A549 (cell line): ENCODE data around the gene ZNF701. TPM values are rescaled to one million over a fixed set of nuclear protein-coding genes. Genes with fewer than 3 reads are reported as not detected.
"Not testable (repeated sequence)": the region's sequence is repeated elsewhere in the genome, so short reads cannot be mapped to it uniquely, and the experiment has no call there.

Experiments
- ATAC-seq, 2 experiments: fragments of 200-7000 bp in 1 of 2; fragments of >200 bp in 1 of 2; cut with Nextera tagmentation in 1 of 2; cut with Tn5 transposase in 1 of 2; 3 replicates each; pipeline versions ENCODE4 v1.8.0 to v1.9.1; 2018 to 2020; ENCODE audit warnings: mild to moderate bottlenecking in 1 of 2, moderate library complexity in 1 of 2
- CTCF ChIA-PET: fragments of 300-600 bp; sonication (Branson Sonifier 250); formaldehyde crosslinking; extraction: SDS; loops from one replicate; lab custom pipeline; 2021; ENCODE audit warnings: antibody characterized with exemption, inconsistent platforms; lab: Yijun Ruan, JAX
- POLR2A ChIA-PET: fragments of 350-600 bp; formaldehyde crosslinking; extraction: SDS; loops from one replicate; lab custom pipeline; 2021; ENCODE audit warnings: antibody characterized with exemption, inconsistent platforms; lab: Yijun Ruan, JAX
- DNase-seq, 2 experiments: peaks; one replicate each; pipeline versions ENCODE4 v3.0.0 to v3.0.0-alpha.2; 2011 to 2016; ENCODE audit warnings: low read depth in 1 of 2, low spot score in 1 of 2
- FAIRE-seq: peaks from 2 replicates; lab custom pipeline; 2011; peaks lifted over from hg19 to GRCh38; lab: Jason Lieb, UNC
- H3K27ac ChIP-seq, 2 experiments: fragments of >200 bp; sonication (Bioruptor Twin); formaldehyde crosslinking; 3 replicates each; pipeline ENCODE4 v1.5.1; 2016 to 2017
- H3K4me1 ChIP-seq: fragments of >200 bp; sonication (Bioruptor Twin); formaldehyde crosslinking; 3 replicates; pipeline ENCODE4 v1.6.1; 2016
- H3K4me2 ChIP-seq: fragments of >200 bp; sonication (Bioruptor Twin); formaldehyde crosslinking; 3 replicates; pipeline ENCODE4 v1.6.1; 2016
- H3K4me3 ChIP-seq: fragments of >200 bp; sonication (Bioruptor Twin); formaldehyde crosslinking; 3 replicates; pipeline ENCODE4 v1.5.1; 2016
- H3K9me3 ChIP-seq: fragments of >200 bp; sonication (Bioruptor Twin); formaldehyde crosslinking; 3 replicates; pipeline ENCODE4 v1.6.1; 2016
- BHLHE40 ChIP-seq: IDR thresholded peaks from 2 replicates; pipeline ENCODE4 v1.6.1; 2012; ENCODE audit warnings: low read depth, low read length, inconsistent platforms
- CHD4 ChIP-seq: fragments of 200-600 bp; sonication (generic); IDR thresholded peaks from 2 replicates; pipeline ENCODE4 v1.6.1; 2016; ENCODE audit warnings: antibody characterized with exemption, mild to moderate bottlenecking, borderline replicate concordance
- EHF ChIP-seq: fragments of 250-450 bp; sonication (Bioruptor Pico); IDR thresholded peaks from 2 replicates; pipeline ENCODE4 v1.5.0; 2020; ENCODE audit warnings: mild to moderate bottlenecking
- FOSL2 ChIP-seq, 2 experiments: fragments of 450-650 bp in 1 of 2; fragments of >200 bp in 1 of 2; sonication (Bioruptor Twin) in 1 of 2; formaldehyde crosslinking; IDR thresholded peaks; 2 replicates each; pipeline versions ENCODE4 v1.5.0 to v1.6.1; 2016 to 2020; ENCODE audit warnings: mild to moderate bottlenecking in 1 of 2, moderate library complexity in 1 of 2
- GATA3 ChIP-seq: IDR thresholded peaks from 2 replicates; pipeline ENCODE4 v1.6.1; 2012; ENCODE audit warnings: borderline replicate concordance
- HEYL ChIP-seq: fragments of 250-450 bp; sonication (Bioruptor Pico); IDR thresholded peaks from 2 replicates; pipeline ENCODE4 v1.8.0; 2021; ENCODE audit warnings: mild to moderate bottlenecking, moderate library complexity
- HOXB13 ChIP-seq: fragments of 250-450 bp; sonication (Bioruptor Pico); IDR thresholded peaks from 2 replicates; pipeline ENCODE4 v1.5.0; 2020; ENCODE audit warnings: low read depth, mild to moderate bottlenecking, moderate library complexity
- JUN ChIP-seq, 2 experiments: fragments of >200 bp; sonication (Bioruptor Twin); formaldehyde crosslinking; IDR thresholded peaks; 2 replicates in 1 of 2; 3 replicates in 1 of 2; pipeline ENCODE4 v1.6.1; 2016 to 2017
- MAFK ChIP-seq: fragments of 450-650 bp; IDR thresholded peaks from 2 replicates; pipeline ENCODE4 v1.6.1; 2014; ENCODE audit not compliant: partially characterized antibody
- MYC ChIP-seq: IDR thresholded peaks from 2 replicates; pipeline ENCODE4 v1.6.1; 2012; ENCODE audit warnings: mild to moderate bottlenecking, inconsistent platforms, low read length, improper control_type of control experiment, borderline replicate concordance
- NFE2L2 ChIP-seq: fragments of 150-350 bp; conservative IDR thresholded peaks from 2 replicates; pipeline ENCODE4 v1.6.1; 2014; ENCODE audit warnings: low read length
- NPAS2 ChIP-seq: fragments of 250-450 bp; sonication (Bioruptor Pico); IDR thresholded peaks from 2 replicates; pipeline ENCODE4 v1.8.0; 2022; ENCODE audit warnings: mild to moderate bottlenecking, moderate library complexity, borderline replicate concordance
- PHF8 ChIP-seq: fragments of 200-600 bp; sonication (generic); IDR thresholded peaks from 2 replicates; pipeline ENCODE4 v1.6.1; 2016; ENCODE audit warnings: low read depth, mild to moderate bottlenecking, antibody characterized with exemption, moderate library complexity, borderline replicate concordance
- POLR2A ChIP-seq: IDR thresholded peaks from 2 replicates; pipeline ENCODE4 v1.6.1; 2012; ENCODE audit warnings: mild to moderate bottlenecking, low read length
- RARB ChIP-seq: fragments of 250-450 bp; sonication (Bioruptor Pico); IDR thresholded peaks from 2 replicates; pipeline ENCODE4 v1.8.0; 2021; ENCODE audit warnings: mild to moderate bottlenecking, moderate library complexity
- RFX5 ChIP-seq: fragments of 450-650 bp; IDR thresholded peaks from 2 replicates; pipeline ENCODE4 v1.7.1; 2014; ENCODE audit warnings: antibody characterized with exemption, mild to moderate bottlenecking, moderate library complexity
- ZFP36 ChIP-seq: fragments of 450-650 bp; IDR thresholded peaks from 2 replicates; pipeline ENCODE4 v1.6.1; 2014; ENCODE audit warnings: borderline replicate concordance; ENCODE audit not compliant: partially characterized antibody
- ZSCAN20 ChIP-seq: fragments of 250-450 bp; sonication (Bioruptor Pico); IDR thresholded peaks from 2 replicates; pipeline ENCODE4 v1.8.0; 2022; ENCODE audit warnings: mild to moderate bottlenecking, moderate library complexity
- WGBS: methylation state at CpG from one replicate; pipeline ENCODE4 v1.1.6; 2017; ENCODE audit errors: missing lambda C conversion rate; 5-methylcytosine and 5-hydroxymethylcytosine counted together
- polyA plus RNA-seq, 4 experiments: library from polyadenylated mRNA; depleted of rRNA in 3 of 4; stranded (reverse); fragments of >200 nt; fragmentation: RNase III in 1 of 4; extraction: RNeasy Plus Mini Kit Qiagen cat#74134 plus additional on column Dnase treatment in 1 of 4; gene quantifications; 2 replicates in 3 of 4; 3 replicates in 1 of 4; pipeline ENCODE4 v1.2.3, GENCODE V29; 2011 to 2017
- TF ChIP-seq, protein P1 (sequence below): fragments of 150-350 bp; IDR thresholded peaks from 2 replicates; pipeline ENCODE4 v1.6.1; 2014; ENCODE audit warnings: low read depth, mild to moderate bottlenecking, low read length
- TF ChIP-seq, protein P2 (sequence below): fragments of 200-600 bp; sonication (generic); IDR thresholded peaks from 2 replicates; pipeline ENCODE4 v1.6.1; 2016; ENCODE audit warnings: antibody characterized with exemption, mild to moderate bottlenecking, moderate library complexity

Gene ZNF701
- polyA plus RNA-seq, 2 of the 4 experiments (the other 2 are of a cell fraction) = 0.21 to 0.32 TPM

DNA sequence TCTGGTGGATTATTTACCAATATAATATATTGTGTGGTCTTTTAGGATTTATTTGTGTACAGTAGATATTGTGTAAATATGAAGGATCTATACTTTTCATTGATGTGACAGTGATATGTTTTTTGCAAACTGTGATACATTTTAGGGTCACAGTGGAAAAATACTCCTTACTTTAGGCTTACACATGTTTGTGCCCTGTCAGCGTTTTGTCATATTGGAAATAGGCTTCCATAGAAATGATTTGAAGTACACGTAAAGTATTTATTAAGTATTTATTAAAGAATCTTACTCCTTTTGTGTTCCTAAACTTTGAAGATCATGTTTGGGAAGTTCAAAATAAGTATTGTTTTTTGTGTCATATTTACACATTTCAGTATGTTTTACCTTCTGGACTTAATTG, 37.6 kb upstream of the ZNF701 start:
- ChIA-PET POLR2A (no interaction called here), CTCF (no interaction called here)
- Histone ChIP-seq H3K4me2 (no peak overlapping the region), H3K4me3 (no peak overlapping the region), H3K27ac (no peak overlapping the region)
- DNase-seq = no peak
- ATAC-seq = no peak
- 54% methylated on average over 2 of the region's 2 CpGs for WGBS
- FAIRE-seq = no peak
- no peak for TF ChIP-seq RFX5
- TF ChIP-seq CHD4 = no peak
- TF ChIP-seq, protein P1, sequence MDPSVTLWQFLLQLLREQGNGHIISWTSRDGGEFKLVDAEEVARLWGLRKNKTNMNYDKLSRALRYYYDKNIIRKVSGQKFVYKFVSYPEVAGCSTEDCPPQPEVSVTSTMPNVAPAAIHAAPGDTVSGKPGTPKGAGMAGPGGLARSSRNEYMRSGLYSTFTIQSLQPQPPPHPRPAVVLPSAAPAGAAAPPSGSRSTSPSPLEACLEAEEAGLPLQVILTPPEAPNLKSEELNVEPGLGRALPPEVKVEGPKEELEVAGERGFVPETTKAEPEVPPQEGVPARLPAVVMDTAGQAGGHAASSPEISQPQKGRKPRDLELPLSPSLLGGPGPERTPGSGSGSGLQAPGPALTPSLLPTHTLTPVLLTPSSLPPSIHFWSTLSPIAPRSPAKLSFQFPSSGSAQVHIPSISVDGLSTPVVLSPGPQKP = no peak
- TF ChIP-seq HOXB13 (CRISPR knock-in tag) = no peak
- TF ChIP-seq MAFK = peak; percentile 88
- TF ChIP-seq, all 56 proteins: peak for 1
- Histone ChIP-seq H3K9me3 (peaks cover 54% of the 10 kb centered on the region), H3K4me1 (no peaks in the 10 kb centered on the region)

DNA sequence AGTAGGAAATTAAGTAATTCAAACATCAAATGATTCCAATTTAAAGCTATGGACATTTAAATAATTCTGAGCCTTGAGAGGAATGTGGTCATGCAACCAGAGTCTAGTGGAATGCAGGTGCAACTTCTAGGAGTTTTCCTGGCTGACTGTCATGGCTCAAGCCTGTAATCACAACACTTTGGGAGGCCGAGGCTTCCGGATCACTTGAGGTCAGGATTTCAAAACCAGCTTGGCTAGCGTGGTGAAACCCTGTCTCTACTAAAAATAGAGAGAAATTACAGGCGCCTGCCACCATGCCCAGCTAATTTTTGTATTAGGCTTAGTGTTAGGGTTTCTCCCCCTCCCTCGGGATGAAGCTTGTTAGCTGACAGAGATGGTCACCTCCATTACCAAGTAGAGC, 36.2 kb upstream of the ZNF701 start:
- no peaks in the 10 kb centered on the region for H3K4me1 ChIP-seq
- H3K9me3 ChIP-seq = peaks cover 55% of the 10 kb centered on the region
- H3K4me3 ChIP-seq = no peak overlapping the region
- CTCF ChIA-PET = interaction anchor here (0.8 kb wide), 1 partner anchor 8 kb away, joined by 3 read pairs; no protein-coding TSS in a partner anchor
- H3K4me2 ChIP-seq = no peak overlapping the region
- DNase-seq = no peak
- POLR2A ChIA-PET = no interaction called here
- no peak for ATAC-seq
- no peak overlapping the region for H3K27ac ChIP-seq
- WGBS = 40% methylated on average over 5 of the region's 5 CpGs
- FAIRE-seq = no peak
- TF ChIP-seq ZFP36 (no peak), HOXB13 (CRISPR knock-in tag) (no peak), MYC (no peak), NPAS2 (CRISPR knock-in tag) (no peak), ZSCAN20 (CRISPR knock-in tag) (no peak), POLR2A (no peak), EHF (CRISPR knock-in tag) (no peak), FOSL2 (IDR thresholded peaks at IDR 0.05) (no peak), FOSL2 (CRISPR knock-in tag; IDR thresholded peaks at IDR 0.05) (no peak), BHLHE40 (no peak), NFE2L2 (no peak), HEYL (CRISPR knock-in tag) (no peak), PHF8 (no peak), GATA3 (no peak), JUN (IDR thresholded peaks at IDR 0.05) (no peak), RARB (no peak)
- TF ChIP-seq, protein P2, sequence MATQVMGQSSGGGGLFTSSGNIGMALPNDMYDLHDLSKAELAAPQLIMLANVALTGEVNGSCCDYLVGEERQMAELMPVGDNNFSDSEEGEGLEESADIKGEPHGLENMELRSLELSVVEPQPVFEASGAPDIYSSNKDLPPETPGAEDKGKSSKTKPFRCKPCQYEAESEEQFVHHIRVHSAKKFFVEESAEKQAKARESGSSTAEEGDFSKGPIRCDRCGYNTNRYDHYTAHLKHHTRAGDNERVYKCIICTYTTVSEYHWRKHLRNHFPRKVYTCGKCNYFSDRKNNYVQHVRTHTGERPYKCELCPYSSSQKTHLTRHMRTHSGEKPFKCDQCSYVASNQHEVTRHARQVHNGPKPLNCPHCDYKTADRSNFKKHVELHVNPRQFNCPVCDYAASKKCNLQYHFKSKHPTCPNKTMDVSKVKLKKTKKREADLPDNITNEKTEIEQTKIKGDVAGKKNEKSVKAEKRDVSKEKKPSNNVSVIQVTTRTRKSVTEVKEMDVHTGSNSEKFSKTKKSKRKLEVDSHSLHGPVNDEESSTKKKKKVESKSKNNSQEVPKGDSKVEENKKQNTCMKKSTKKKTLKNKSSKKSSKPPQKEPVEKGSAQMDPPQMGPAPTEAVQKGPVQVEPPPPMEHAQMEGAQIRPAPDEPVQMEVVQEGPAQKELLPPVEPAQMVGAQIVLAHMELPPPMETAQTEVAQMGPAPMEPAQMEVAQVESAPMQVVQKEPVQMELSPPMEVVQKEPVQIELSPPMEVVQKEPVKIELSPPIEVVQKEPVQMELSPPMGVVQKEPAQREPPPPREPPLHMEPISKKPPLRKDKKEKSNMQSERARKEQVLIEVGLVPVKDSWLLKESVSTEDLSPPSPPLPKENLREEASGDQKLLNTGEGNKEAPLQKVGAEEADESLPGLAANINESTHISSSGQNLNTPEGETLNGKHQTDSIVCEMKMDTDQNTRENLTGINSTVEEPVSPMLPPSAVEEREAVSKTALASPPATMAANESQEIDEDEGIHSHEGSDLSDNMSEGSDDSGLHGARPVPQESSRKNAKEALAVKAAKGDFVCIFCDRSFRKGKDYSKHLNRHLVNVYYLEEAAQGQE = no peak
- TF ChIP-seq, protein P1 = no peak
- TF ChIP-seq, all 56 proteins: peak for 0

DNA sequence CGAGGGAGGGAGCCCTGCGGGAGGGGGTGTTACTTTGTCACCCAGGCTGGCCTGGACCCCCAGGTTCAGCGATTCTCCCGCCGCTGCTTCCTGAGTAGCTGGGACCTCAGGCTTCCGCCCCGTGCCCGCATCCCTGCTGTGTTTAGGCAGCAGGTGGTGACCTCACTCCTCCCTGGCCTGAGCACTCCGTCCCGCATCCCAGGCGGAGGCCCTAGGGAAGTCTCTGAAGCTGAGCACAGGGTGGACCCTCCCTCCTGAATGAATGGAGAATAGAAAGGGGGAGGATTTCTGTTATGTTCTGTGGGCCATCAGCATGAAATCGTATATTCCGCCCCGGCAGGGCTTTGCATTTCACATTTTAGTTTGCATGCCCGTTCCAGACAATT, 34.7 kb upstream of the ZNF701 start:
- H3K27ac ChIP-seq, POLR2A ChIA-PET, H3K4me3 ChIP-seq, CTCF ChIA-PET, FAIRE-seq, ATAC-seq, H3K4me1 ChIP-seq, H3K4me2 ChIP-seq, DNase-seq: not testable (repeated sequence)
- peaks cover 59% of the 10 kb centered on the region for H3K9me3 ChIP-seq
- 86% methylated on average over 15 of the region's 15 CpGs for WGBS
